GM12878 (cell line): ENCODE results near the gene NCAM2. TPM values are rescaled to one million over a fixed set of nuclear protein-coding genes. Genes with fewer than 3 reads are reported as not detected.

Experiments
- ATAC-seq: fragments of 200-7000 bp; cut with Tn5 transposase; 3 replicates; pipeline ENCODE4 v1.9.1; 2020; ENCODE audit warnings: mild to moderate bottlenecking, moderate library complexity
- BruUV-seq: library from RNA; stranded (reverse); fragments of 400-500 nt; replicated peaks from 2 replicates; lab custom pipeline; 2021; lab: Mats Ljungman, UMichigan
- CTCF ChIA-PET: fragments of 300-600 bp; sonication (Branson Sonifier 250); formaldehyde crosslinking; extraction: SDS; loops from one replicate; lab custom pipeline; 2021; ENCODE audit warnings: inconsistent platforms; lab: Yijun Ruan, JAX
- POLR2A ChIA-PET: fragments of 350-600 bp; formaldehyde crosslinking; extraction: SDS; loops from one replicate; lab custom pipeline; 2021; ENCODE audit warnings: inconsistent platforms; lab: Charles Lee
- RAD21 ChIA-PET: fragments of 300-600 bp; sonication (Branson Sonifier 250); formaldehyde crosslinking; loops from one replicate; lab custom pipeline; 2023; ENCODE audit warnings: antibody characterized with exemption; ENCODE audit not compliant: unreplicated experiment; lab: Charles Lee
- SMC1A ChIA-PET: fragments of 300-600 bp; sonication (Branson Sonifier 250); formaldehyde crosslinking; loops from one replicate; lab custom pipeline; 2023; ENCODE audit not compliant: unreplicated experiment, uncharacterized antibody; lab: Charles Lee
- DNase-seq: peaks from one replicate; pipeline ENCODE4 v3.0.0-alpha.2; 2011; ENCODE audit warnings: low read depth, low spot score
- FAIRE-seq: peaks from 3 replicates; lab custom pipeline; 2011; peaks lifted over from hg19 to GRCh38; lab: Jason Lieb, UNC
- H2AFZ ChIP-seq: 2 replicates; pipeline ENCODE4 v1.6.0; 2011; ENCODE audit warnings: low read depth, low read length, control low read depth; ENCODE audit not compliant: control insufficient read depth
- H3K27ac ChIP-seq: 2 replicates; pipeline ENCODE4 v1.5.1; 2011; ENCODE audit warnings: control low read depth; ENCODE audit not compliant: control insufficient read depth, insufficient read depth
- H3K27me3 ChIP-seq, 2 experiments: replicated peaks in 1 of 2; 2 replicates each; pipeline versions ENCODE4 v1.6.0 to v1.6.1; 2011; ENCODE audit warnings: low read length in 1 of 2; ENCODE audit not compliant: control insufficient read depth in 2 of 2, insufficient read depth in 2 of 2
- H3K36me3 ChIP-seq, 2 experiments: 2 replicates each; pipeline ENCODE4 v1.5.1; 2011; ENCODE audit warnings: low read length in 1 of 2; ENCODE audit not compliant: control insufficient read depth in 2 of 2, insufficient read depth in 2 of 2
- H3K4me1 ChIP-seq: 2 replicates; pipeline ENCODE4 v1.6.1; 2011; ENCODE audit warnings: mild to moderate bottlenecking, low read length, moderate library complexity, mixed read lengths; ENCODE audit not compliant: control insufficient read depth, insufficient read depth
- H3K4me2 ChIP-seq: 2 replicates; pipeline ENCODE4 v1.6.0; 2011; ENCODE audit warnings: control low read depth; ENCODE audit not compliant: control insufficient read depth, insufficient read depth
- H3K4me3 ChIP-seq: fragments of 200-600 bp; sonication (generic); 2 replicates; pipeline ENCODE4 v1.5.1; 2016
- H3K79me2 ChIP-seq: 2 replicates; pipeline ENCODE4 v1.6.0; 2011; ENCODE audit warnings: low read length; ENCODE audit not compliant: control insufficient read depth, insufficient read depth
- H3K9ac ChIP-seq: 2 replicates; pipeline ENCODE4 v1.8.0; 2011; ENCODE audit warnings: low read length, control low read depth, mixed read lengths; ENCODE audit not compliant: control insufficient read depth, insufficient read depth
- H3K9me3 ChIP-seq: replicated peaks from 3 replicates; pipeline ENCODE4 v1.5.1; 2011; ENCODE audit warnings: mild to moderate bottlenecking, low read length; ENCODE audit not compliant: control insufficient read depth, insufficient read depth
- H4K20me1 ChIP-seq: 2 replicates; pipeline ENCODE4 v1.6.0; 2011; ENCODE audit not compliant: control insufficient read depth, insufficient read depth
- BRCA1 ChIP-seq: IDR thresholded peaks from 2 replicates; pipeline ENCODE4 v1.6.1; 2011; ENCODE audit warnings: low read depth, low read length, improper control_type of control experiment
- DPF2 ChIP-seq: fragments of 450-650 bp; IDR thresholded peaks from 2 replicates; pipeline ENCODE4 v1.6.1; 2017; ENCODE audit warnings: mild to moderate bottlenecking
- EED ChIP-seq: sonication (generic); IDR thresholded peaks from 2 replicates; pipeline ENCODE4 v1.6.1; 2016; ENCODE audit warnings: antibody characterized with exemption, low read depth
- SIN3A ChIP-seq: IDR thresholded peaks from 2 replicates; pipeline ENCODE4 v1.6.1; 2012; ENCODE audit warnings: low read depth, low read length, improper control_type of control experiment
- SMAD1 ChIP-seq: fragments of 450-650 bp; IDR thresholded peaks from 2 replicates; pipeline ENCODE4 v1.6.1; 2018; ENCODE audit warnings: mild to moderate bottlenecking, low read depth; ENCODE audit not compliant: partially characterized antibody
- SMAD5 ChIP-seq: IDR thresholded peaks from 2 replicates; pipeline ENCODE4 v1.6.1; 2016; ENCODE audit warnings: antibody characterized with exemption, low read depth
- SP1 ChIP-seq: IDR thresholded peaks from one replicate; pipeline ENCODE4 v1.6.1; 2011; ENCODE audit warnings: low read depth, low read length
- ZNF217 ChIP-seq: fragments of 450-650 bp; IDR thresholded peaks from 2 replicates; pipeline ENCODE4 v1.6.1; 2017; ENCODE audit warnings: antibody characterized with exemption, mild to moderate bottlenecking
- ZZZ3 ChIP-seq: IDR thresholded peaks from 2 replicates; pipeline ENCODE4 v1.6.1; 2011; ENCODE audit warnings: low read depth; ENCODE audit not compliant: control insufficient read depth, insufficient read length
- whole genome bisulfite sequencing: methylation state at CpG from one replicate; pipeline ENCODE4 v1.1.6; 2016; ENCODE audit warnings: low lambda C conversion rate; ENCODE audit not compliant: insufficient replicate concordance, insufficient coverage; ENCODE audit errors: missing lambda C conversion rate; 5-methylcytosine and 5-hydroxymethylcytosine counted together
- in situ Hi-C: fragments of 300-500 bp; cut with MboI; formaldehyde crosslinking; loops from 9 replicates; pipeline ENCODE4 v1.14.3; 2018; ENCODE audit warnings: mixed read lengths
- intact Hi-C: fragments of 100-400 bp; cut with micrococcal nuclease; formaldehyde crosslinking; loops from one replicate; pipeline ENCODE4 v1.14.2; 2022; ENCODE audit not compliant: unreplicated experiment
- polyA plus RNA-seq, 11 experiments: library from polyadenylated mRNA; depleted of rRNA in 4 of 11; unstranded in 6 of 11; stranded (reverse) in 5 of 11; fragments of >200 nt; fragmentation: Nextera tagmentation in 4 of 11; fragmentation: Illumina TruSeq in 1 of 11; extraction: Ambion mirVana in 4 of 11; extraction: Trizol in 1 of 11; gene quantifications; 1 replicate in 1 of 11; 2 replicates in 10 of 11; pipeline versions ENCODE4 v1.2.1 to v1.2.3, GENCODE V29; 2011 to 2016; ENCODE audit warnings: inconsistent platforms in 2 of 11, missing spikeins in 2 of 11, low read depth in 1 of 11
- total RNA-seq, 4 experiments: library from RNA; depleted of rRNA in 3 of 4; stranded (reverse); fragments of >200 nt in 3 of 4; fragmentation: Illumina TruSeq in 1 of 4; extraction: Trizol in 1 of 4; gene quantifications; 2 replicates each; pipeline versions ENCODE4 v1.2.1 to v1.2.3, GENCODE V29; 2013 to 2021
- TF ChIP-seq, protein P1 (sequence below): fragments of 450-650 bp; IDR thresholded peaks from 2 replicates; pipeline ENCODE4 v1.6.1; 2018; ENCODE audit warnings: borderline replicate concordance, mild to moderate bottlenecking; ENCODE audit not compliant: partially characterized antibody
- TF ChIP-seq, protein P2 (sequence below): IDR thresholded peaks from 2 replicates; pipeline ENCODE4 v1.6.1; 2012; ENCODE audit warnings: low read depth, low read length, improper control_type of control experiment
- TF ChIP-seq, protein P3 (sequence below): fragments of 450-650 bp; IDR thresholded peaks from 2 replicates; pipeline ENCODE4 v1.6.1; 2017; ENCODE audit warnings: borderline replicate concordance
- TF ChIP-seq, protein P4 (sequence below): IDR thresholded peaks from 2 replicates; pipeline ENCODE4 v1.6.1; 2012; ENCODE audit warnings: low read length, inconsistent platforms
- TF ChIP-seq, protein P5 (sequence below): IDR thresholded peaks from 2 replicates; pipeline ENCODE4 v1.6.1; 2012; ENCODE audit warnings: mild to moderate bottlenecking, low read depth, low read length

Gene NCAM2
- total and polyA plus RNA-seq, 10 of the 15 experiments (the other 5 are each of a cell fraction or from before 2014, with no cell fraction given) = 0.23 to 0.27 TPM; not detected in 8

DNA sequence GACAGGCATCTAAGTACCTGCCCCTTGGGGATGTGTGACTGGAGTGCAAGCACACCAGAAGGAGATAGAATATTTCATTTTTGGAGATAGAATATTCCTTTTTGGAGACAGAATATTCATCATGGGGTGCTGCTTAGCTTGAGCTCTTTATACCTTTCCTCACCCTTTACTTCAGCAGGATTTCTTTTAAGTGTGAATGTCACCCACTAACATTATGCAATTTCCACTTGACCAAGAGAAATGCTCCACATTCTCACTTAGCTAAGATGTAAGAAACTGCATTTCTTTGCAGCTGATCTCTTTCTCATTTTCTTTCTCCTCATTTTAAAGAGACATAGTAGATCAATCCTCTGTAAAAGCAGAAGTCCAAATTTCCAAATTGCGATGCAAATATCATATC is 436.7 kb downstream of the NCAM2 start (continued):
- TF ChIP-seq, protein P1, sequence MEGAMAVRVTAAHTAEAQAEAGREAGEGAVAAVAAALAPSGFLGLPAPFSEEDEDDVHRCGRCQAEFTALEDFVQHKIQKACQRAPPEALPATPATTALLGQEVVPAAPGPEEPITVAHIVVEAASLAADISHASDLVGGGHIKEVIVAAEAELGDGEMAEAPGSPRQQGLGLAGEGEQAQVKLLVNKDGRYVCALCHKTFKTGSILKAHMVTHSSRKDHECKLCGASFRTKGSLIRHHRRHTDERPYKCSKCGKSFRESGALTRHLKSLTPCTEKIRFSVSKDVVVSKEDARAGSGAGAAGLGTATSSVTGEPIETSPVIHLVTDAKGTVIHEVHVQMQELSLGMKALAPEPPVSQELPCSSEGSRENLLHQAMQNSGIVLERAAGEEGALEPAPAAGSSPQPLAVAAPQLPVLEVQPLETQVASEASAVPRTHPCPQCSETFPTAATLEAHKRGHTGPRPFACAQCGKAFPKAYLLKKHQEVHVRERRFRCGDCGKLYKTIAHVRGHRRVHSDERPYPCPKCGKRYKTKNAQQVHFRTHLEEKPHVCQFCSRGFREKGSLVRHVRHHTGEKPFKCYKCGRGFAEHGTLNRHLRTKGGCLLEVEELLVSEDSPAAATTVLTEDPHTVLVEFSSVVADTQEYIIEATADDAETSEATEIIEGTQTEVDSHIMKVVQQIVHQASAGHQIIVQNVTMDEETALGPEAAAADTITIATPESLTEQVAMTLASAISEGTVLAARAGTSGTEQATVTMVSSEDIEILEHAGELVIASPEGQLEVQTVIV = no peak
- TF ChIP-seq BRCA1 = no peak

DNA sequence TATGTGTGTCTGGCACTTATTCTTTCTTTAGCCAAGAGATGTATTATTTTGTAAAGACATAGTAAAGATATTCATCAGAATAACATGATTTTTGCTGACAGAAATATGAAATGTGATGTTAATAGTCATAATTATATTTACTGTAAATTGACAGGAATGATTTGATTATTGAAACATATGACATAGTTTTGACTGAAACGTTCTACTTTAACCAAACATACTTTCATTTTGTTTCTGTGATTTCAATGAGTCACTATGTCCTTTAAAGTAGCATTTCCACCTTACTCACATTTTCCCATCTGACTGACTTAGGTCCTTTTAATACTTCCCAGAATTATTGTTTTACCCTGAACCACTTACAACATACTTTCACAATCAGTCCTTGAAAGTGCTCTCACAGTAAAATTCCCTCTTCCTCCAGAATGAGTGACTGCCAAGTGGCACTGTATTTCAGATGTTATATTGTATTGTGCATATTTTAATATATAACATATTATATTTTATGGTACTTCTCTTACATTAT is 437.9 kb downstream of the NCAM2 start:
- FAIRE-seq = no peak
- RAD21 ChIA-PET = no interaction called here
- in situ Hi-C loops = no loop called here
- TF ChIP-seq ZNF217 (no peak), BRCA1 (no peak), DPF2 (no peak), SMAD1 (no peak), ZZZ3 (no peak), SP1 (no peak), EED (no peak), SIN3A (no peak), SMAD5 (no peak)
- TF ChIP-seq, protein P2, sequence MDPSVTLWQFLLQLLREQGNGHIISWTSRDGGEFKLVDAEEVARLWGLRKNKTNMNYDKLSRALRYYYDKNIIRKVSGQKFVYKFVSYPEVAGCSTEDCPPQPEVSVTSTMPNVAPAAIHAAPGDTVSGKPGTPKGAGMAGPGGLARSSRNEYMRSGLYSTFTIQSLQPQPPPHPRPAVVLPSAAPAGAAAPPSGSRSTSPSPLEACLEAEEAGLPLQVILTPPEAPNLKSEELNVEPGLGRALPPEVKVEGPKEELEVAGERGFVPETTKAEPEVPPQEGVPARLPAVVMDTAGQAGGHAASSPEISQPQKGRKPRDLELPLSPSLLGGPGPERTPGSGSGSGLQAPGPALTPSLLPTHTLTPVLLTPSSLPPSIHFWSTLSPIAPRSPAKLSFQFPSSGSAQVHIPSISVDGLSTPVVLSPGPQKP = no peak
- TF ChIP-seq, protein P3, sequence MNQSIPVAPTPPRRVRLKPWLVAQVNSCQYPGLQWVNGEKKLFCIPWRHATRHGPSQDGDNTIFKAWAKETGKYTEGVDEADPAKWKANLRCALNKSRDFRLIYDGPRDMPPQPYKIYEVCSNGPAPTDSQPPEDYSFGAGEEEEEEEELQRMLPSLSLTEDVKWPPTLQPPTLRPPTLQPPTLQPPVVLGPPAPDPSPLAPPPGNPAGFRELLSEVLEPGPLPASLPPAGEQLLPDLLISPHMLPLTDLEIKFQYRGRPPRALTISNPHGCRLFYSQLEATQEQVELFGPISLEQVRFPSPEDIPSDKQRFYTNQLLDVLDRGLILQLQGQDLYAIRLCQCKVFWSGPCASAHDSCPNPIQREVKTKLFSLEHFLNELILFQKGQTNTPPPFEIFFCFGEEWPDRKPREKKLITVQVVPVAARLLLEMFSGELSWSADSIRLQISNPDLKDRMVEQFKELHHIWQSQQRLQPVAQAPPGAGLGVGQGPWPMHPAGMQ = no peak
- TF ChIP-seq, protein P4, sequence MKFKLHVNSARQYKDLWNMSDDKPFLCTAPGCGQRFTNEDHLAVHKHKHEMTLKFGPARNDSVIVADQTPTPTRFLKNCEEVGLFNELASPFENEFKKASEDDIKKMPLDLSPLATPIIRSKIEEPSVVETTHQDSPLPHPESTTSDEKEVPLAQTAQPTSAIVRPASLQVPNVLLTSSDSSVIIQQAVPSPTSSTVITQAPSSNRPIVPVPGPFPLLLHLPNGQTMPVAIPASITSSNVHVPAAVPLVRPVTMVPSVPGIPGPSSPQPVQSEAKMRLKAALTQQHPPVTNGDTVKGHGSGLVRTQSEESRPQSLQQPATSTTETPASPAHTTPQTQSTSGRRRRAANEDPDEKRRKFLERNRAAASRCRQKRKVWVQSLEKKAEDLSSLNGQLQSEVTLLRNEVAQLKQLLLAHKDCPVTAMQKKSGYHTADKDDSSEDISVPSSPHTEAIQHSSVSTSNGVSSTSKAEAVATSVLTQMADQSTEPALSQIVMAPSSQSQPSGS = no peak
- TF ChIP-seq, protein P5, sequence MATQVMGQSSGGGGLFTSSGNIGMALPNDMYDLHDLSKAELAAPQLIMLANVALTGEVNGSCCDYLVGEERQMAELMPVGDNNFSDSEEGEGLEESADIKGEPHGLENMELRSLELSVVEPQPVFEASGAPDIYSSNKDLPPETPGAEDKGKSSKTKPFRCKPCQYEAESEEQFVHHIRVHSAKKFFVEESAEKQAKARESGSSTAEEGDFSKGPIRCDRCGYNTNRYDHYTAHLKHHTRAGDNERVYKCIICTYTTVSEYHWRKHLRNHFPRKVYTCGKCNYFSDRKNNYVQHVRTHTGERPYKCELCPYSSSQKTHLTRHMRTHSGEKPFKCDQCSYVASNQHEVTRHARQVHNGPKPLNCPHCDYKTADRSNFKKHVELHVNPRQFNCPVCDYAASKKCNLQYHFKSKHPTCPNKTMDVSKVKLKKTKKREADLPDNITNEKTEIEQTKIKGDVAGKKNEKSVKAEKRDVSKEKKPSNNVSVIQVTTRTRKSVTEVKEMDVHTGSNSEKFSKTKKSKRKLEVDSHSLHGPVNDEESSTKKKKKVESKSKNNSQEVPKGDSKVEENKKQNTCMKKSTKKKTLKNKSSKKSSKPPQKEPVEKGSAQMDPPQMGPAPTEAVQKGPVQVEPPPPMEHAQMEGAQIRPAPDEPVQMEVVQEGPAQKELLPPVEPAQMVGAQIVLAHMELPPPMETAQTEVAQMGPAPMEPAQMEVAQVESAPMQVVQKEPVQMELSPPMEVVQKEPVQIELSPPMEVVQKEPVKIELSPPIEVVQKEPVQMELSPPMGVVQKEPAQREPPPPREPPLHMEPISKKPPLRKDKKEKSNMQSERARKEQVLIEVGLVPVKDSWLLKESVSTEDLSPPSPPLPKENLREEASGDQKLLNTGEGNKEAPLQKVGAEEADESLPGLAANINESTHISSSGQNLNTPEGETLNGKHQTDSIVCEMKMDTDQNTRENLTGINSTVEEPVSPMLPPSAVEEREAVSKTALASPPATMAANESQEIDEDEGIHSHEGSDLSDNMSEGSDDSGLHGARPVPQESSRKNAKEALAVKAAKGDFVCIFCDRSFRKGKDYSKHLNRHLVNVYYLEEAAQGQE = no peak

More for the DNA sequence above, 437.9 kb downstream of the NCAM2 start:
- ATAC-seq = no peak
- no peaks in the 10 kb centered on the region for H3K9me3 ChIP-seq
- no peak overlapping the region for H3K27ac ChIP-seq
- H3K79me2 ChIP-seq = no peaks in the 10 kb centered on the region
- no TSS peak for BruUV-seq
- H4K20me1 ChIP-seq = no peaks in the 10 kb centered on the region
- H3K4me2 ChIP-seq = no peak overlapping the region
- DNase-seq = no peak
- POLR2A ChIA-PET = no interaction called here
- intact Hi-C loops = no loop called here
- CTCF ChIA-PET = no interaction called here
- 9% methylated on average over 1 of the region's 1 CpG for WGBS
- SMC1A ChIA-PET = no interaction called here
- no peak overlapping the region for H3K4me3 ChIP-seq
- H3K27me3 ChIP-seq = no peaks in the 10 kb centered on the region
- H3K36me3 ChIP-seq = no peaks in the 10 kb centered on the region
- no peak overlapping the region for H2AFZ ChIP-seq
- no peak overlapping the region for H3K9ac ChIP-seq
- H3K4me1 ChIP-seq = no peaks in the 10 kb centered on the region
